ENCODE data around the gene FOXA3. TPM values are rescaled to one million over a fixed set of nuclear protein-coding genes. Genes with fewer than 3 reads are reported as not detected.

Gene FOXA3
- total and polyA plus RNA-seq, 10 of the 15 experiments (the other 5 are each of a cell fraction or from before 2014, with no cell fraction given): 0.04 to 0.83 (median 0.11) TPM; not detected in 5

GRCh38 chr19:45918721-45919120 is 54.6 kb downstream of the FOXA3 start (continued):
- no peak for TF ChIP-seq ZBTB40 (IDR thresholded peaks at IDR 0.05; ENCODE audit: borderline replicate concordance)
- TF ChIP-seq PKNOX1 (IDR thresholded peaks at IDR 0.05): no peak

- no peak overlapping the region for H3K27ac ChIP-seq (ENCODE audit: control insufficient read depth, insufficient read depth)
- in situ Hi-C loops (cut with MboI): no loop called here
- no peaks in the 10 kb centered on the region for H3K79me2 ChIP-seq (ENCODE audit: control insufficient read depth, insufficient read depth, low read length)
- no peaks in the 10 kb centered on the region for H4K20me1 ChIP-seq (ENCODE audit: control insufficient read depth, insufficient read depth)
- H3K4me1 ChIP-seq (ENCODE audit: control insufficient read depth, insufficient read depth, low read length): no peaks in the 10 kb centered on the region
- ChIA-PET POLR2A (interaction anchor here (0.6 kb wide), 1 partner anchor 119 kb away, joined by 6 read pairs; no protein-coding TSS in a partner anchor), CTCF (interaction anchor here (0.6 kb wide), 1 partner anchor 348 kb away, joined by 3 read pairs; no protein-coding TSS in a partner anchor), SMC1A (ENCODE audit: uncharacterized antibody, unreplicated experiment) (no interaction called here), RAD21 (ENCODE audit: unreplicated experiment) (no interaction called here)
- H3K9ac ChIP-seq (ENCODE audit: control insufficient read depth, insufficient read depth, low read length): no peak overlapping the region
- no peak overlapping the region for H3K4me2 ChIP-seq (ENCODE audit: control insufficient read depth, insufficient read depth)
- H3K36me3 ChIP-seq (ENCODE audit: control insufficient read depth in 2 of 2, insufficient read depth in 2 of 2, low read length in 1 of 2): no peaks in the 10 kb centered on the region
- no peaks in the 10 kb centered on the region for H3K27me3 ChIP-seq (replicated peaks in 1 of 2; ENCODE audit: control insufficient read depth in 2 of 2, insufficient read depth in 2 of 2, low read length in 1 of 2)
- ATAC-seq (no peak), FAIRE-seq (no peak), DNase-seq (ENCODE audit: low read depth, low spot score) (no peak)
- WGBS (ENCODE audit: insufficient coverage, insufficient replicate concordance, low lambda C conversion rate, missing lambda C conversion rate): 24% methylated on average over 7 of the region's 7 CpGs
- intact Hi-C loops (cut with micrococcal nuclease; ENCODE audit: unreplicated experiment): no loop called here
- H3K4me3 ChIP-seq: no peak overlapping the region
- TF ChIP-seq ESRRA (IDR thresholded peaks at IDR 0.05; ENCODE audit: low read length) (no peak), BCLAF1 (IDR thresholded peaks at IDR 0.05) (no peak)
- no peaks in the 10 kb centered on the region for H3K9me3 ChIP-seq (replicated peaks; ENCODE audit: control insufficient read depth, insufficient read depth, low read length)
- H2AFZ ChIP-seq (ENCODE audit: control insufficient read depth, low read depth, low read length): no peak overlapping the region
- no TSS peak for BruUV-seq (replicated peaks)
These were observed 55.6 kb downstream of the FOXA3 start for GRCh38 chr19:45919678-45920077.

Measured in GM12878 (cell line).